Right lobe of liver (tissue), 6 donors: ENCODE data around the gene CHADL. TPM values are rescaled to one million over a fixed set of nuclear protein-coding genes. Genes with fewer than 3 reads are reported as not detected.

Source experiments
- ATAC-seq, 4 donors: fragments of 200-7000 bp; cut with Tn5 transposase; one replicate each; pipeline ENCODE4 v1.9.1; 2020; ENCODE audit warnings: mild to moderate bottlenecking in 4 of 4, moderate library complexity in 4 of 4
- DNase-seq, 3 donors: peaks; one replicate each; pipeline ENCODE4 v3.0.0-alpha.2; 2020
- H3K27ac ChIP-seq, 3 donors: fragments of 200-600 bp; one replicate each; pipeline ENCODE4 v1.8.0; 2022
- H3K27me3 ChIP-seq, 2 donors: fragments of 200-600 bp; one replicate each; pipeline ENCODE4 v1.8.0; 2022
- H3K36me3 ChIP-seq, 4 donors: fragments of 200-600 bp; sonication (generic) in 1 of 4; one replicate each; pipeline versions ENCODE4 v1.5.1 to v1.8.0; 2017 to 2022; ENCODE audit warnings: control low read depth in 1 of 4
- H3K4me1 ChIP-seq, 4 donors: fragments of 200-600 bp; sonication (generic) in 1 of 4; one replicate each; pipeline versions ENCODE4 v1.5.1 to v1.8.0; 2017 to 2022; ENCODE audit warnings: control low read depth in 1 of 4
- H3K4me3 ChIP-seq, 3 donors: fragments of 200-600 bp; one replicate each; pipeline ENCODE4 v1.8.0; 2022
- H3K9me3 ChIP-seq, 4 donors: fragments of 200-600 bp; sonication (generic) in 1 of 4; one replicate each; pipeline versions ENCODE4 v1.5.1 to v1.8.0; 2017 to 2022; ENCODE audit warnings: control low read depth in 1 of 4
- POLR2A ChIP-seq: fragments of 450-650 bp; IDR thresholded peaks from one replicate; pipeline ENCODE4 v1.6.1; 2017; ENCODE audit warnings: antibody characterized with exemption, mild to moderate bottlenecking
- WGBS: methylation state at CpG from one replicate; pipeline ENCODE4 v1.1.6; 2018; ENCODE audit warnings: low coverage, low lambda C conversion rate; ENCODE audit not compliant: insufficient coverage; ENCODE audit errors: missing lambda C conversion rate; 5-methylcytosine and 5-hydroxymethylcytosine counted together
- intact Hi-C, 2 donors: fragments of 100-400 bp; cut with DNase I; formaldehyde crosslinking; loops; one replicate each; pipeline versions ENCODE4 v1.11.2 to v1.14.1; 2022
- total RNA-seq, 6 experiments: library from RNA; depleted of rRNA in 2 of 6; stranded (reverse); fragments of >200 nt in 2 of 6; fragmentation: NEBNext Ultra II Directional in 3 of 6; extraction: Animal tissue kit (Norgen Biotek cat#: 25700) in 3 of 6; gene quantifications; one replicate each; pipeline versions ENCODE4 v1.1.0 to v1.2.4, GENCODE V29; 2016 to 2023
- TF ChIP-seq, protein P1 (sequence below), 4 donors: fragments of 200-600 bp in 3 of 4; fragments of 450-650 bp in 1 of 4; IDR thresholded peaks; one replicate each; pipeline versions ENCODE4 v1.5.1 to v1.8.0; 2016 to 2022; ENCODE audit warnings: antibody characterized with exemption in 4 of 4, mild to moderate bottlenecking in 2 of 4
- donor health status: DM: no; HTN: yes; CAD: no.
- donor health status: DM: no; HTN: no; CAD: no.
- donor health status: DM: no; HTN: no; CAD: no.
- donor health status: DM: no; HTN: yes; CAD: no.
- donor health status: DM: no; HTN: yes; CAD: no.

The CHADL gene
- total RNA-seq, 6 experiments from 2014 or later = 0.75 to 1.5 (median 1.1) TPM

DNA sequence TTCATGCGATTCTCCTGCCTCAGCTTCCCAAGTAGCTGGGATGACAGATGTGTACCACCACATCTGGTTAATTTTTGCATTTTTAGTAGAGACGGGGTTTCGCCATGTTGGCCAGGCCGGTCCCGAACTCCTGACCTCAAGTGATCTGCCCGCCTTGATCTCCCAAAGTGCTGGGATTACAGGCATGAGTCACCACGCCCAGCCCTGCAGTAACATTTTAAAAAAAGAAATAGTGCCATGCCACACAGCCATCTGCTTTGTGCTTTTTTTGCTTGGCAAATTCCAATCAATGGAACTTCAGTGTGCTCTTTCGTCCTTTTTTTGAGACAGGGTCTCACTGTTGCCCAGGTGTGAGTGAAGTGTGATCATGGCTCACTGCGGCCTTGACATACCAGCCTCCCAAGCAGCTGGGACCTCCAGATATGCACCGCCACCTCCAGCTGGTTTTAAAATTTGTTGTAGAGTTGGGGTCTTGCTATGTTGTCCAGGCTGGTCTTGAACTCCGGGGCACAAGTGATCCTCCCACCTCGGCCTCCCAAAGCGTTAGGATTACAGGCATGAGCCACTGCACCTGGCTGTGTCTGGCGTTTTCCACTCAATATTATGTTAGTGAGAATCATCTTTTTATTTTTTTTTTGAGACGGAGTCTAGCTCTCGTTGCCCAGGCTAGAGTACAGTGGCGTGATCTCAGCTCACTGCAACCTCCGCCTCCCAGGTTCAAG lies 1.8 kb upstream of the CHADL start:
- intact Hi-C loops = loop anchor here in 1 of 2 donors (10.0 kb wide), 1 partner anchor 318 kb away; no protein-coding TSS in a partner anchor
- Histone ChIP-seq H3K4me3 (no peak overlapping the region), H3K9me3 (no peaks in the 10 kb centered on the region), H3K27ac (no peak overlapping the region), H3K36me3 (peaks cover 0 to 2% (median 0%) of the 10 kb centered on the region in 4 donors), H3K4me1 (peaks cover 0 to 8% (median 0%) of the 10 kb centered on the region in 4 donors), H3K27me3 (no peaks in the 10 kb centered on the region)
- WGBS = 90% methylated on average over 8 of the region's 18 CpGs
- ATAC-seq (no peak), DNase-seq (no peak)
- TF ChIP-seq POLR2A = no peak
- TF ChIP-seq, protein P1, sequence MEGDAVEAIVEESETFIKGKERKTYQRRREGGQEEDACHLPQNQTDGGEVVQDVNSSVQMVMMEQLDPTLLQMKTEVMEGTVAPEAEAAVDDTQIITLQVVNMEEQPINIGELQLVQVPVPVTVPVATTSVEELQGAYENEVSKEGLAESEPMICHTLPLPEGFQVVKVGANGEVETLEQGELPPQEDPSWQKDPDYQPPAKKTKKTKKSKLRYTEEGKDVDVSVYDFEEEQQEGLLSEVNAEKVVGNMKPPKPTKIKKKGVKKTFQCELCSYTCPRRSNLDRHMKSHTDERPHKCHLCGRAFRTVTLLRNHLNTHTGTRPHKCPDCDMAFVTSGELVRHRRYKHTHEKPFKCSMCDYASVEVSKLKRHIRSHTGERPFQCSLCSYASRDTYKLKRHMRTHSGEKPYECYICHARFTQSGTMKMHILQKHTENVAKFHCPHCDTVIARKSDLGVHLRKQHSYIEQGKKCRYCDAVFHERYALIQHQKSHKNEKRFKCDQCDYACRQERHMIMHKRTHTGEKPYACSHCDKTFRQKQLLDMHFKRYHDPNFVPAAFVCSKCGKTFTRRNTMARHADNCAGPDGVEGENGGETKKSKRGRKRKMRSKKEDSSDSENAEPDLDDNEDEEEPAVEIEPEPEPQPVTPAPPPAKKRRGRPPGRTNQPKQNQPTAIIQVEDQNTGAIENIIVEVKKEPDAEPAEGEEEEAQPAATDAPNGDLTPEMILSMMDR (IDR thresholded peaks at IDR 0.05) = no peak

DNA sequence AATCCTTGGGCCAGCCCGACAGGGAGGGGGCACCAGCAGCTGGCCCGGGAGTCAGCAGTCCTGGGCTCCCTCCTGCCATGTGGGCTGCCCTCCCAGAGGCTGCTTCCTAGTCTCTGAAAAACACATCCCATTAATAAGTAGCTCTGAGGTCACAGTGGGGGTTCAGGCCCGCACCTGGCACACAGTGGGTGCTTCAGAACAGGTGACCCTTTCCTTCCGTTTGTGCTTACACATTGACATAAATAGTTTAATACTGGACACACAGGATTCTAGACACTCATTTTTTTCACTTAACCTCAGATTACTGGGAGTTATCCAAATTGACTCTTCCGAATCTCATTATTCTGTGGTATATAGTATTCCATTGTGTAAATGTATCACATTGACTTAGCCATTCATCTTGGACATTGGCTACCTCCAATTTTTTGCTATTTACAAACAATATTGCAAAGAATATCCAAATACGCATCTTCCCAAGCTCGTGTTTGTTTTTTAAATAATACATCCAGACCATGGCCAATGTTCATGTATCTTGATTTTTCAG lies 474 bp upstream of the CHADL start:
- no peak for DNase-seq
- WGBS = 91% methylated on average over 5 of the region's 7 CpGs
- Histone ChIP-seq H3K9me3 (no peaks in the 10 kb centered on the region), H3K27ac (no peak overlapping the region), H3K4me1 (peaks cover 0 to 12% (median 2%) of the 10 kb centered on the region in 4 donors), H3K4me3 (no peak overlapping the region), H3K36me3 (peaks cover 0 to 2% (median 0%) of the 10 kb centered on the region in 4 donors), H3K27me3 (no peaks in the 10 kb centered on the region)
- ATAC-seq = no peak
- no peak for TF ChIP-seq POLR2A
- TF ChIP-seq, protein P1 (IDR thresholded peaks at IDR 0.05) = no peak
- intact Hi-C loops = loop anchor here in 1 of 2 donors (10.0 kb wide), 1 partner anchor 316 kb away; no protein-coding TSS in a partner anchor

DNA sequence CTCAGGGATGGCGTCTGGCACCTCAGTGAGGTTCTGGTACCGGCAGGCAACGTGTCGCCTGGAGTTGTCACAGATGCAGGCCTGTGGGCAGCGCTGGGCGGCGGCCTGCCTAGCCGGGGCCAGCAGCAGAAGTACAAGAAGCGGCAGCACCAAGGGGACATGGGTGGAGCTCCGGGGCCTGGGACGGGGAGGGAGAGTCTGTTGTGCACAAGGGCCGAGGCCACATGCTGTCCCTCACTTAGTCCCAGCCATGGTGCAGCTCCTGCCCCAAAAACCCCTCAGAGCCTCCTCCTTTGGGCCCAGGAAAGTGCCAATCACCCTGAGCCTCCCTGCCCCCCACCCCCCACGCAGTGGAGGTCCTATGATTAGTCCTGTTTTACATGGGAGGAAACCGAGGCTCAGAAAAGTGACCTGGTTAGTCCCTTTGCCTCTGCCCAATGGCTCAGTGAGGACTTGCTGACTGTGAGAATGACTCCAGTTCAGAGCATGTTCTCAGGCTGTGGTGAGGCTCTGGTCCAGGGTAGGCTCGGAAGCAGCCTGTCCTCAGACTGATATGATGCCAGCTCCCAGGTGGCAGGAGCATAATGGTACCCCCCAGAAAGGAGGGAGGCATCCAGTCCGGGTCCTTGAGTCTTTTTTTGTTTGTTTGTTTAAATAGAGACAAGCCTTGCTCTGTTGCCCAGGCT lies 1.1 kb downstream of the CHADL start:
- intact Hi-C loops = loop anchor here in 1 of 2 donors (10.0 kb wide), 2 partner anchors 55 to 315 kb away; no protein-coding TSS in a partner anchor
- DNase-seq = no peak
- no peaks in the 10 kb centered on the region for H3K36me3 ChIP-seq
- no peak overlapping the region for H3K4me3 ChIP-seq
- H3K27ac ChIP-seq = no peak overlapping the region
- H3K9me3 ChIP-seq = no peaks in the 10 kb centered on the region
- peaks cover 0 to 22% (median 7%) of the 10 kb centered on the region in 4 donors for H3K4me1 ChIP-seq
- WGBS = 80% methylated on average over 1 of the region's 16 CpGs
- TF ChIP-seq, protein P1 (IDR thresholded peaks at IDR 0.05) = no peak
- TF ChIP-seq POLR2A = no peak
- H3K27me3 ChIP-seq = no peaks in the 10 kb centered on the region
- ATAC-seq = no peak

DNA sequence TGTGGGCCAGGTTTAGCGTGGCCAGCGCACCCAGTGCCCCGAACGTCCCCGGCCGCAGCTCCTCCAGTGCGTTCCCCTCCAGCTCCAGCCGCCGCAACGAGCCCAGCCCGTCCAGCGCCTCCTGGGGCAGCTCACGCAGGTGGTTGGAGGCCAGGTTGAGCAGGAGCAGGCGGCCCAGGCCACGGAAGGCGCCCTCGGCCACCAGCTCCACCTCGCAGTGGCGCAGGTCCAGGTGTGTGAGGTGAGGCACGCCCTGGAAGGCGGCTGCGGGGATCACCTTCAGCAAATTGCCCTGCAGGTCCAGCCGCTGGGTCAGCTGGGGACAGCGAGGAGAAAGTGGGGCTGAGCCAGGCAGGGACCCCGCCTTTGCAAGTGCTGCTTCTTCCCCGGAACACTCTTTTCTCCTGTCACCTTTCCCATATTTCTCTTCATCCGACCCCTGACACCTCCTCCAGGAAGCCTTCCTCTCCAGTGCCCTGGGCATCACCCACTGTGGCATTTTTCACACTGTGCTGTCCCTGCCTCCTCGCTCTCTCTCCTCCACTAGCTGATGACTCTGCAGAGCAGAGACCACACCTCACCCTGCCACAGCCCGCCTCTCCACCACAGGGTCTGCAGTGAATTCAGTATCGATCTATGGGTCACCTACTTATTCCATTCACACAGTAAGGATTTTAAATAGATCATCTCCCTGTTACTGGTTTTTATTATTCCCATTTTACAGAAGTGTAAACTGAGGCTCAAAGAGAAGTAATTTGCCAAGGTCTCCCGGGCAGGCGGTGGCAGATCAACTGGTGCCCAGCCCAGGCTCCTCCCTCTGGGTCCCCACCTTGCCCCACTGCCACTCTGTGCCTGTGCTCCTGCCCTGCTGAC lies 1.9 kb downstream of the CHADL start:
- WGBS = 83% methylated on average over 6 of the region's 32 CpGs
- peaks cover 0 to 25% (median 8%) of the 10 kb centered on the region in 4 donors for H3K4me1 ChIP-seq
- H3K9me3 ChIP-seq = no peaks in the 10 kb centered on the region
- no peaks in the 10 kb centered on the region for H3K27me3 ChIP-seq
- H3K4me3 ChIP-seq = no peak overlapping the region
- no peak for DNase-seq
- no peak for ATAC-seq
- H3K36me3 ChIP-seq = no peaks in the 10 kb centered on the region
- TF ChIP-seq POLR2A = no peak
- TF ChIP-seq, protein P1 (IDR thresholded peaks at IDR 0.05) = no peak
- intact Hi-C loops = loop anchor here in 1 of 2 donors (10.0 kb wide), 1 partner anchor 54 kb away; no protein-coding TSS in a partner anchor
- H3K27ac ChIP-seq = no peak overlapping the region
